Neutrophil (primary cell): ENCODE measurements around the gene ELMO1.

Source experiments
- H3K27ac ChIP-seq: fragments of 200-600 bp; sonication (generic); 2 replicates; pipeline ENCODE4 v1.5.1; 2016; ENCODE audit warnings: mild to moderate bottlenecking, moderate library complexity
- H3K27me3 ChIP-seq: fragments of 200-600 bp; sonication (generic); 2 replicates; pipeline ENCODE4 v1.6.0; 2016; ENCODE audit warnings: mild to moderate bottlenecking
- H3K36me3 ChIP-seq: fragments of 200-600 bp; sonication (generic); 2 replicates; pipeline ENCODE4 v1.5.1; 2017
- H3K4me1 ChIP-seq, 2 experiments: fragments of 200-600 bp in 1 of 2; sonication (generic) in 1 of 2; 1 replicate in 1 of 2; 2 replicates in 1 of 2; pipeline versions ENCODE4 v1.5.1 to v1.6.1; 2013 to 2016; ENCODE audit warnings: low read depth in 1 of 2, low read length in 1 of 2, mild to moderate bottlenecking in 1 of 2, moderate library complexity in 1 of 2; ENCODE audit not compliant: control insufficient read depth in 1 of 2, insufficient read depth in 1 of 2
- H3K4me3 ChIP-seq, 2 experiments: fragments of 200-600 bp in 1 of 2; sonication (generic) in 1 of 2; 1 replicate in 1 of 2; 2 replicates in 1 of 2; pipeline ENCODE4 v1.5.1; 2013 to 2016; ENCODE audit warnings: low read depth in 1 of 2, low read length in 1 of 2, mild to moderate bottlenecking in 1 of 2, moderate library complexity in 1 of 2
- H3K9me3 ChIP-seq: fragments of 200-600 bp; sonication (generic); 2 replicates; pipeline ENCODE4 v1.5.1; 2016
- TF ChIP-seq, protein P1 (sequence below): fragments of 200-600 bp; sonication (generic); IDR thresholded peaks from 2 replicates; pipeline ENCODE4 v1.5.1; 2016; ENCODE audit warnings: antibody characterized with exemption

ELMO1 gene

DNA sequence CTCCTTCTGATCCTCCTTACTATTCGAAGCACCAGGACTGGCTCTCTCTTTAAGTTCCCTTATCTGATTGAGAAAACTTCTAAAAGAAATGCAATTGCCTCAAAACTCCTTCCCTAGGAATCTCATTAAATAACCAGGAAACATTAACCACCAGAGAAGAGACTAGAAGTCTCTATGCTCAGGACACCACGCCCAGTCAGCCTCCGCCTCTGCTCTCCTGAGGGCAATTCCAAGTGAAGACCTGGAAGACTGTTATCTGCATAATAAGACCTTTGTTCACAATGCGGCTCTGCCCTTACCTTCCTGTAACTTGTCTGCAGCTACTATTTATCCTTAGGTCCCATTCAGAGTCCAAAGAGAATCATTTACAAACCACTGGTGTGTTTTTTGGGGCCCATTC, 78.8 kb downstream of the ELMO1 start:
- TF ChIP-seq, protein P1, sequence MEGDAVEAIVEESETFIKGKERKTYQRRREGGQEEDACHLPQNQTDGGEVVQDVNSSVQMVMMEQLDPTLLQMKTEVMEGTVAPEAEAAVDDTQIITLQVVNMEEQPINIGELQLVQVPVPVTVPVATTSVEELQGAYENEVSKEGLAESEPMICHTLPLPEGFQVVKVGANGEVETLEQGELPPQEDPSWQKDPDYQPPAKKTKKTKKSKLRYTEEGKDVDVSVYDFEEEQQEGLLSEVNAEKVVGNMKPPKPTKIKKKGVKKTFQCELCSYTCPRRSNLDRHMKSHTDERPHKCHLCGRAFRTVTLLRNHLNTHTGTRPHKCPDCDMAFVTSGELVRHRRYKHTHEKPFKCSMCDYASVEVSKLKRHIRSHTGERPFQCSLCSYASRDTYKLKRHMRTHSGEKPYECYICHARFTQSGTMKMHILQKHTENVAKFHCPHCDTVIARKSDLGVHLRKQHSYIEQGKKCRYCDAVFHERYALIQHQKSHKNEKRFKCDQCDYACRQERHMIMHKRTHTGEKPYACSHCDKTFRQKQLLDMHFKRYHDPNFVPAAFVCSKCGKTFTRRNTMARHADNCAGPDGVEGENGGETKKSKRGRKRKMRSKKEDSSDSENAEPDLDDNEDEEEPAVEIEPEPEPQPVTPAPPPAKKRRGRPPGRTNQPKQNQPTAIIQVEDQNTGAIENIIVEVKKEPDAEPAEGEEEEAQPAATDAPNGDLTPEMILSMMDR: no peak

DNA sequence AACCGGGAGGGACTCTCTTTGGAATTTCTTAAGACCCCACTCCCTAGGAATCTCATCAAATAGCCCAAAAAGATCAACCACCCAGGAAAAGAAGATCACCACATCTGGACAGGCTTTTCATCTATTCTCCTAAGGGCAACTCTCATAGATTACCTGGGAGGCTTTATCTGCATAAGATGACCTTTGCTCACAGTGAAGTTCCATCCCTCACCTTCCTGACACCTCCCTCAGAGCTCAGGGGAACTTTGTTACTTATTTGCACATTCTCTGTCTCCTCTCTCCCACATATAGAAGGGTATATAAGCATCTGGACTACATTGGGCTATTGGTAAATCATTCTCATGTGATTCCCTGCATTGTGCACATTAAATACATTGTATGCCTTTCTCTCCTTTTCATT, 80.1 kb downstream of the ELMO1 start:
- Histone ChIP-seq H3K27ac (no peak overlapping the region), H3K9me3 (no peaks in the 10 kb centered on the region), H3K36me3 (peaks cover 6% of the 10 kb centered on the region), H3K4me3 (no peak overlapping the region), H3K4me1 (no peaks in the 10 kb centered on the region), H3K27me3 (no peaks in the 10 kb centered on the region)
- TF ChIP-seq, protein P1: no peak

More for the DNA sequence above, 78.8 kb downstream of the ELMO1 start:
- Histone ChIP-seq H3K4me1 (no peaks in the 10 kb centered on the region), H3K4me3 (no peak overlapping the region), H3K27me3 (no peaks in the 10 kb centered on the region), H3K36me3 (peaks cover 6% of the 10 kb centered on the region), H3K9me3 (no peaks in the 10 kb centered on the region), H3K27ac (no peak overlapping the region)

DNA sequence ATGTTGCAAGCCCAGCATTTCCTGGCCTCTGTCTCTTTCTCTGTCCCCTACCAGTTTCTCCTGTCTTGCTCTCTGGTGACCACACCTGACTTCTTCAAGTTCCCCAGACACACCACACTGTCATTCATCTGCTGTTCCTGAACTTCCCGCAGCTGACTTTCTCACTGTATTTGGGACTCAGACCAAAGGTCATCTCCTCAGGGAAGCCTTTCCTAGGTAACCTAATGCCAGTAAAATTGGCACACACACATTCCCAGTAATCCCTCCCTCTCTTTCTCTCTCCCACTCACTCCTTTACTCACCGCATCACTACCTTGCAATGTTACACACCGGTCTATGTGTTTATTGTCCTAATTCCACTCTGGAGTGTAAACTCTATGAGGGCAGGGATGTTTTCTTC, 81.7 kb downstream of the ELMO1 start:
- Histone ChIP-seq H3K27me3 (no peaks in the 10 kb centered on the region), H3K27ac (peak overlapping the region; percentile 13), H3K4me1 (no peaks in the 10 kb centered on the region), H3K9me3 (no peaks in the 10 kb centered on the region), H3K4me3 (no peak overlapping the region), H3K36me3 (no peaks in the 10 kb centered on the region)
- TF ChIP-seq, protein P1: no peak

DNA sequence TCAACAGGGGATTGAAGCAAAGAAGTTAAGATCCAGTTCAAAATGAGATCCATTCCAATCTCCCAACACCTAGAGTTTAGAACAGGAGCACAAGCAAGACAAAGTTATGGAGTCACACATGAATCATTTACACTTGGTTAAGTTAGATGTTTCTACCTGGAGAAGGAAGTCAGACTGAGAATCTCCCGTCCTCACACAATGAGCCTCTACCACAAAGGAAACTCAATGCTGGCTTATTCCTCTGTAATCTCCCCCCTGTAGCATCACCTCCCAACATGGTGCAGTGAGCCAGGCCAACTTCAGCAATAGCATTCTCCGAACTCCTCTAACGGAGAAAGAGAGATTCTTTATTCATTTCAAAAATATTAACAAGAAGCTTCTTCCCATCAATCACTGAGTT, 82.2 kb downstream of the ELMO1 start:
- TF ChIP-seq, protein P1: no peak
- no peaks in the 10 kb centered on the region for H3K9me3 ChIP-seq
- no peak overlapping the region for H3K27ac ChIP-seq
- H3K4me3 ChIP-seq: no peak overlapping the region
- H3K36me3 ChIP-seq: no peaks in the 10 kb centered on the region
- no peaks in the 10 kb centered on the region for H3K4me1 ChIP-seq
- no peaks in the 10 kb centered on the region for H3K27me3 ChIP-seq

DNA sequence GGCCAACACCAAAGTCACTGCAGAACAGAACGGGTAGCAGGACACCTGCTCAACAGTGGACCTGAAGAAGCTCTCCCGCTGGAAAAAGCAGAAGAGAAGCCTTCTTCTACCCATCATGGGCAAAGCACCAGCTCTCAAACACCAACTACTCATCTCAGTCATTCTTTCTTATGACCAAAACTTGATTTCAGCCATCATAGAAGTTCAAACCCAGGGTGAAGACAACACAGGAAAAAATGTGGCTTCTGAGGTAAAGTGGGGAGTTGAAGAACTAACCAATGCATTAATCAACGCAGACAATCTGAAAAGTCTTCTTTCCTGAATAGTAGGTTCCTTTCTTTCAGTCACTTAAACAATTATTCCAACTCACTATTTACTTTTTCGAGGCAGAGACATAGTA, 83.3 kb downstream of the ELMO1 start:
- no peaks in the 10 kb centered on the region for H3K27me3 ChIP-seq
- no peaks in the 10 kb centered on the region for H3K9me3 ChIP-seq
- TF ChIP-seq, protein P1: no peak
- H3K4me1 ChIP-seq: no peaks in the 10 kb centered on the region
- no peak overlapping the region for H3K4me3 ChIP-seq
- no peaks in the 10 kb centered on the region for H3K36me3 ChIP-seq
- no peak overlapping the region for H3K27ac ChIP-seq

DNA sequence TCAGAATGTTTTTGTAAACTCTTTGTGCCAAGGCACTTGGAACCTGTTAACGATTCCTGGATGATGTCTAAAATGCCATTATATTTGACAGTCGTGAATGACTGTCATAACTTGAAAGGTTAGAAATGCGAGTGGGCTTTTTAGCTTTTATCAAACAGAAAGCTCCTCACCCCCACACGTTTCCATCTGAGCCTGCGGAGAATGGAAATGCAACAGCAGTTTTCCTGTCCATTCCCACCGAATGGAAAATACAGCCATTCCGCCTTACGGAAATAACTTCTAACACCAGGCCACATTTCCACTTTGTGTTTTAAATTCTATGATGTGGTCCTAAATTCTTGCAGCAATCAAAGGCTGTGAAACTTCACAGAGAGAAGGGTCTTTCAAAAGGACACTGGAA, 83.8 kb downstream of the ELMO1 start:
- Histone ChIP-seq H3K36me3 (no peaks in the 10 kb centered on the region), H3K27me3 (no peaks in the 10 kb centered on the region), H3K4me1 (no peaks in the 10 kb centered on the region), H3K27ac (no peak overlapping the region), H3K4me3 (no peak overlapping the region), H3K9me3 (no peaks in the 10 kb centered on the region)
- TF ChIP-seq, protein P1: no peak
